Activated CD4-positive, alpha-beta T cell treated with anti-CD3 and anti-CD28 coated beads, Interleukin-2, Interleukin-4, amounts not matched to agents 100 ng/mL and 50 ng/mL, durations not matched to agents 16 hours and 8 hours (primary cell): ENCODE measurements around the gene ZNF316.
A peak's percentile ranks its signal among the peaks of the same experiment; 100 is the strongest.

Experiments
- DNase-seq: peaks from one replicate; pipeline ENCODE4 v3.0.0-alpha.2; 2020; ENCODE audit warnings: low spot score

The ZNF316 gene

DNA sequence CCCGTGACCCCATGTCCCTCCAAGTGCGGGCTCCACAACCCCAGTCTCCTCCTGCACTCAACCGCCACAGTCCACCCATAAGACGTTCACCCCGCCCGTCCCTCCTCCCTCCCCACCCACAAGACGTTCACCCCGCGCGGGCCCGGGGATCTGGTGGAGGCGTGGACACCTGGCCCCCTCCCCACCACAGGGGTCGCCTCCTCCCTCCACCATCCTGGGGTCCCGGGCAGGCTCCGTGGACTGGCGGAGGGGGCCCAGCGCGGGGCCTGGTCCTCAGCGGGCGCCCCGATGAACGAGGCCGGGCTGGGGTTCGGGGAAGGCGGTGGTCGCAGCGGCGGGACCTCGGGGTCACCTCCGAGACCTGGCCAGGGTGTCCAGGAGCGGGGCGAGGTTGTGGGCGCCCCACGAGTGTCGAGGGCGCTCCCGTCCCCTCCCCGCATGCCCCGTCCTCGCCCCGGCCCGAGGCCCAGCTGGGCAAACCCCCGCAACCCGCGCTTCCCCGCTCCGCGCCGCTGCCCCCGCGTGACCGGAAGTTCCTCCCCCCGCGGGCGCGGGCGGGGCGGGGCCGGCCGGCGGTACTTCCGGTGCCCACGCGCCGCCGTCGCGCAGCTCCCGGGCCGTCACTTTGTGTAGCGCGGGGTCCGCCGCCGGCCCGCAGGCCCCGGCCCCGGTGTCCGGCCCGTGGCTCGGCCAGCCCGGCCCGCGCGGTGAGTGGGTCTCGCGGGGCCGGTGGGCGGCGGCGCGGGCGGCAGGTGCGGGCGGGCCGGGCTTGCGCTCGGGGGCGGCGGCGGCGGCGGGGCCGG, at the start of gene ZNF316:
TSS of gene ZNF316 (plus strand) at position 578 of the 803 bp plus-strand sequence. CDS start 5,092 bp downstream, outside the sequence.
- DNase-seq = peak; percentile 45

DNA sequence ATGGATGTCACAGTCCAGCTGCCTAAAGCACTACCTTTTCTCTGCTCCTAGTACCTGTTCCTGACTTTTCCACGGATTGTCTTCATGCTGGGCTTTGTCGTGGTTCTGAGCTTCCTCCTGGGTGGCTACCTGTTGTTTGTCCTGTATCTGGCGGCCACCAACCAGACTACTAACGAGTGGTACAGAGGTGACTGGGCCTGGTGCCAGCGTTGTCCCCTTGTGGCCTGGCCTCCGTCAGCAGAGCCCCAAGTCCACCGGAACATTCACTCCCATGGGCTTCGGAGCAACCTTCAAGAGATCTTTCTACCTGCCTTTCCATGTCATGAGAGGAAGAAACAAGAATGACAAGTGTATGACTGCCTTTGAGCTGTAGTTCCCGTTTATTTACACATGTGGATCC, 48.6 kb upstream of the ZNF316 start:
- no peak for DNase-seq

DNA sequence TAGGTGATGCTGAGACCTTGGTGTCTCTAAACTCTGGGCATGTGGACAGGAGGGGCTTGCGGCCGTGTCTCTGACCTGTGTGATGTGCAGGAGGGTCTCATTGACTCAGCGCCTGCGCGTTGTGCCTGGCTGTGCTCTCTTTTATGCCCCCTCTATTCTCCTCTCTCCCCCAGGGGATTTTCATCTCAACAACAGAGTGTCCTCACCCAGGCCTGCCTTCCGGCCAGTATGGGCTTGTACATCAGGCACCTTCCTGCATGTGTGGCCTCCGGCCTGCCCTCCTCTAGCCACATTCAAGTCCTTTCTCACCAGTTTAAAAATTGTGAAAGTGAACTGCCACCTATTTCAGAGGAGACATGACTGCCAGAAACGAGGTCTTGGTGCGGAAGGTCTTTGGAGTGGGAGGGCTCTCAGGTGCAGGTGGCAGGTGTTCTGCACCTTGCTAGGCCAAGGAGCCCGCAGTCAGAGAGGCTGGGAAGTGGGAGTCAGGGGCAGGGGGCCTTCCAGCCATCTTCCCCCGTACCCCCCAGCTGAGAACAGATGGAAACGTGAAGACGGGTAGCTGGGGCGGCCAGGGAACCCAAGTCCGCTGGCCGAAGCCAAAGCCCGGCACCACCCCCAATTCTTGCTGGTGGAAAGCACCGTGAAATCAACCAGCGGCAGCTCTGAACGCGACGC, 47.8 kb upstream of the ZNF316 start:
- no peak for DNase-seq

DNA sequence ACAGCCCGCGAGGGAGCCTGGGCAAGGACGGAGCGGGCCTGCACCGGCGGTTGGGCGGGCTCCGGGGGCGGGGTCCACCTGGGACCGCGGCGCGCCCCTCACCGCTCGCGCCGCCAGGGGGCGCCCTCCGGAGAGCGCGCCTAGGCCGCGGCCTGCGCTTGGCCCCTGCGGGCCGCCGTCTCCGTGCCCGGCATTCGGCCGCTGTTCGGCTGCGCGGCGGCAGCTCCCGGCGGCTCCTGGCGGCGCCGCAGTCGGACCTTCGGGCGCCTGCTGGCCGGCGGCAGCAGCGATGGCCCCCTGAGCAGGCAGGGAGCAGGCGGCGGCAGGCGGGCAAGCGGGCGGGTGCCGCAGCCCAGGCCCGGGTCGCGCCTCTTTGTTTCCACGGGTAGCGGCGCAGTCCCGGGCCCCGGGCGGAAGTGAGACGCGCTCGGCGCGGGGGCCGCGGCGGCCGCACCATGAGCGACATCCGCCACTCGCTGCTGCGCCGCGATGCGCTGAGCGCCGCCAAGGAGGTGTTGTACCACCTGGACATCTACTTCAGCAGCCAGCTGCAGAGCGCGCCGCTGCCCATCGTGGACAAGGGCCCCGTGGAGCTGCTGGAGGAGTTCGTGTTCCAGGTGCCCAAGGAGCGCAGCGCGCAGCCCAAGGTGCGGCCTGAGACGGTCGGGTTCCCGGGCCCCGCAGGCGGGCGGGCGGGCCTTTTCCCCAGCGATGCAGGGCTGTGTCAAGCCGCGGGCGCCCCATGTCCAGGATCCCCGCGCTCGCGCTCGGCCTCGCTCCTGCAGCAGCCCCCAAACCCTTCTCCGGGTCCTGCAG, 47.1 kb upstream of the ZNF316 start, which contains the start of gene INTS15:
TSS of gene INTS15 (plus strand) at position 193 of the 816 bp plus-strand sequence. CDS start at position 456, 263 bp downstream.
- DNase-seq = peak; percentile 79

DNA sequence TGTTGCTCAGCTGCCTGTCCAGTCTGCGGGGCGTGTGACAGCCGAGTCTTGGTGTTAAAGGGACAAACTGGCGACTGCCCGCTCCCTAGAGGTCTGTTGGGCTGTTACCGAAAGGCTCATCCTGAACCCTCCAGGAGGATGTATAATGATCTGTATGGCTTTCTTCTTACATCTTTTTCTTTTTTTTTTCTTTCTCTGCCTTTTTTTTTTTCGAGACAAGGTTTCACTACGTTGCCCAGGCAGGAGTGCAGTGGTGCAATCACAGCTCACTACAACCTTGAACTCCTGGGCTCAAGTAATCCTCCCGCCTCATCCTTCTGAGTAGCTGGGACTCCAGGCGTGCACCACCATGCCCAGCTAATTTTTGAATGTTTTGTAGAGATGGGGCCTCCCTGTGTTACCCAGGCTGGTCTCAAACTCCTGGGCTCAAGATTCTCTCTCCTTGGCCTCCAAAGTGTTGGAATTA, 46.4 kb upstream of the ZNF316 start:
- DNase-seq = no peak

DNA sequence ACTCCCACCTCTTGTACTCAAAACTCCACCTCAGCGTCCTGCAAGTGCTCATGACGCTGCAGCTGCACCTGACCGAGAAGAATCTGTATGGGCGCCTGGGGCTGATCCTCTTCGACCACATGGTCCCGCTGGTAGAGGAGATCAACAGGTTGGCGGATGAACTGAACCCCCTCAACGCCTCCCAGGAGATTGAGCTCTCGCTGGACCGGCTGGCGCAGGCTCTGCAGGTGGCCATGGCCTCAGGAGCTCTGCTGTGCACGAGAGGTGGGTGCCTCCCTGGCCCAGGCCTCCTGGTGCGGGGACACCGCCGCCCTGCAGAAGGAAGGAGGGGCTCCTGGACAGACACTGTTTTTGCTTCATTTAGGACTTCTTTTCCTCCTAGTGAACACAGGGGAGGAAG, 37.0 kb upstream of the ZNF316 start:
- DNase-seq = no peak

DNA sequence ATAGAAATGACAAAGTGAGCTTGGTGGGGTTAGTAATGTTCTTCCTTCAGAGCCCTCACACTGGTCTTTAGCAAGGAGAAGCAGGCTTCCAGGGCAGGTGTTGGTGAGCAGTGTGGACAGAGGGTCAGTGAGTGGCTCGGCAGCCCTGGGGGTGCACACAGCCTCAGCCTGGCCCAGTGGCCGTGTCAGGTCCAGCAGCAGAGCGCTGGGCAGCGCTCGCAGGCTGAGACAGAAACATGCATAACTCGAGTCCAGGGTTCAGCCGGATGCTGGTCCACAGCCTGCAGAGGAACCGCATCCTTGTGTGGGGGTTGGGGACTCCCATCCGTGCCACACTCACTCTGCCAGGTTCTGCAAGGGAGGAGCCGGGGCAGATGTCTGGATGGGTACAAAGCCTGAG, 32.7 kb upstream of the ZNF316 start:
- no peak for DNase-seq

DNA sequence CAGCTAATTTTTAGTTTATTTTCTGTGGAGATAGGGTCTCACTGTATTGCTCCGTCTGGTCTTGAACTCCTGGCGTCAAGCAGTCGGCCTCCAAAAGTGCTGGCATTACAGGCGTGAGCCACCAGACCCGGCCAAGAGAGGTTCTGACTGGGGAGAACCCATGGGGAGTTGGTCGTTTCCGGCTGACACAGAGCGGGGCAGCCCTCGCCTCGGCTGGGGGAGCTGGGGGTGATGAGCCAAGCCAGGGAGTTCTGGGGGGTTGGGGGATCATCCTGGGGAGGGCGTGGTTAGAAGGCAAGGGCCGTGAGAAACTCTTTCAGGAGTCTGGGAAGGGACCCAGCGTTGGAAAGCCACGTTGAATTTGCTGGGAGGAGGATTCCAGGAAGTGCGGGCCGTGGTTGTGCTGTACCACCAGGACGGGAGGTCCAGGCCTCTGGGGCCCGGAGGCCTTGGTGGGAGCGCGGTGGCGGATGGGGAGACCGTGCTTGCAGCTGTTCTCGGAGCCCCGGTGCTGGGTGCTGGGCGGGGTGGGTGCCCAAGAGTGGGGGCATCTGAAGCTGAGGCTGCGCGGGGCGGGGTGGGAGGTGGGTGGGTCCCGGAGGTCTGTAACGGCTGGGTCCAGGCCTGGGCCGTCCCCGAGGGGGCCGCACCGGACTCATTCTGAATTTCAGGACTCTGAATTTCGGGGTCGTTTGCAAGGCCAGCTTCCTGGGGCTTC, 30.1 kb upstream of the ZNF316 start:
- DNase-seq = no peak

DNA sequence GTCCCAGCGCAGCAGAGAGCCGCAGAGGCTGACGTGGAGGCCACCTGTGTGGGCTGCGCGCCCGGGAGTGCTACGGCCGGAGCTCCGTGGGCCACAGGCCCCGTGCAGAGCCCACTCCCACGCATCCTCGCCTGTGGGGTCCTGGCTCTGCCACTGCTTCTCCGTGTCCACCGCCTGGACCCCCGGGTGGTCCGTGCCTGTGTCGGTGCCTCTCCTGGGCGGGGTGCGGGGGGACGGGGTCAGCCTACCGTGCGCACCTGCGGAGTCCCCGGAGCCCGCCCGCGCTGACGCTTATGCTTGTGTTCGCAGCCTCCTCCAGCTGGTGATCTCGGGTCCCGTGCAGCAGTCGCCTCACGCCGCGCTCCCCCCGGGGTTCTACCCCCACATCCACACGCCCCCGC, 29.5 kb upstream of the ZNF316 start:
- DNase-seq = no peak

DNA sequence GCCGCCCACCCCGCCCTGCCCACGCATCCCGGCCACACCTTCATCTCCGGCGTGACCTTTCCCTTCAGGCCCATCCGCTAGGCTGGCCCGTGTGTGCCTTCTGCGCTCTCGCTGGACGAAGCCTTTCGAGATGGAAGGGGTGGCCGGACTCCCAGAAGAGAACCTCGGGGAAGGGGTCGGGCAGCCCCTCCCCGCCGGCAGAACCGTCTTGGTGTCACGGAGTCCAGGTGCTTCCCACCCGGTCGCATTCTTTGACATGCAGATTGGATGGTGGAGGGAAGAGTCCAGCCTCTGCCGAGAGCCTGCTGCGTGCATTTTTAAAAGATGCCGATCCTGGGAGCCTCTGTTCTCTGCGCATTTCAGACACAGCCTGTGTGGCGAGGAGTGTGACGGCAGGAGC, 29.0 kb upstream of the ZNF316 start:
- DNase-seq = no peak

DNA sequence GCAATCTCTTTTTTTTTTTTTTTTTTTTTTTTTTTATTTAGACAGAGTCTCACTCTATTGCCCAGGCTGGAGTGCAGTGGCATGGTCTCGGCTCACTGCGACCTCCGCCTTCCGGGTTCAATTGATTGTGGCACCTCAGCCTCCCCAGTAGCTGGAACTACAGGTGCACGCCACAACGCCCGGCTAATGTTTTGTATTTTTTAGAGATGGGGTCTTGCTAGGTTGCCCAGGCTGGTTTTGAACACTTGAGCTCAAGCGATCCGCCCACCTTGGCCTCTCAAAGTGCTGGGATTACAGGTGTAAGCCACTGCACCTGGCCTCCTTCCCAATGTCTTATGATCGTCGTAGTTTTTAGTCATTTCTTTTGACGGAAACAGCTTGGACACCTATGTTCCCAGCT, 28.3 kb upstream of the ZNF316 start:
- DNase-seq = no peak

DNA sequence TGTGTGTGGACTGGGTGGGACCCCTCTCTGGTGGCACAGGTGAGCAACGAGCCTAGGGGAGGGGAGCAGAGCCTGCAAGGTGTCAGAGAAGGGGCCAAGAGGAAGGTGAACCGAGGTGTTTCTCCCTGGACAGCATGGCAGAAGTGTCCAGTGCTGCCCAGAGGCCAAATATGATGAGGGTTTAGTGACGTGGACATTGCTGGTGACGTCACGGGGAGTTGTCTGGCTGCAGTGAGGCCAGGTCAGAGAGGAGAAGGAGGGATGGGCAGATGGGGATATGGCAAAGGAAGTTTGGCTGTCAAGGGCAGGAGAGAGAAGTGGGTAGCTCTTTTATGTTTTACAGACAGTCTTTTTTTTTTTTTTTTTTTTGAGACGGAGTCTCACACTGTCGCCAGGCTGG, 24.3 kb upstream of the ZNF316 start:
- DNase-seq = no peak

DNA sequence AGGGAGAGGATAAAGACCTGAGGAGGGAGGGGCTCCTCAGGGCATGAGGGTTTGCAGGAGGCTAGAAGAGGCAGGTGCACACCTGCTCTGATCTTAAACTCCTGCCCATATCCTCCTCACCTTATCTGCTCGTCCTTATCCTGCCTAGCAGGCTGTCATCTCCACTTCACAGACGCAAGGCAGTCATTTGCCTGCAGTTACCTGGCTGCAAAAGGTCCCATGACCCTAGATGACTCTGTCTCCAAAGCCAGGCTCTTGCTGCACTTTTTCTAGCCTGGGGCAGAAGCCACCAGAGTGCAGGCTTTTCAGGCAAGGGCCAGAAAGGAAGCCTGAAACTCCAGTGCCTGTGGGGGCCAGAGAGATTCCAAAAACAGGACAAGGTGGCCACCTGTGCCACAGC, 23.4 kb upstream of the ZNF316 start:
- no peak for DNase-seq

DNA sequence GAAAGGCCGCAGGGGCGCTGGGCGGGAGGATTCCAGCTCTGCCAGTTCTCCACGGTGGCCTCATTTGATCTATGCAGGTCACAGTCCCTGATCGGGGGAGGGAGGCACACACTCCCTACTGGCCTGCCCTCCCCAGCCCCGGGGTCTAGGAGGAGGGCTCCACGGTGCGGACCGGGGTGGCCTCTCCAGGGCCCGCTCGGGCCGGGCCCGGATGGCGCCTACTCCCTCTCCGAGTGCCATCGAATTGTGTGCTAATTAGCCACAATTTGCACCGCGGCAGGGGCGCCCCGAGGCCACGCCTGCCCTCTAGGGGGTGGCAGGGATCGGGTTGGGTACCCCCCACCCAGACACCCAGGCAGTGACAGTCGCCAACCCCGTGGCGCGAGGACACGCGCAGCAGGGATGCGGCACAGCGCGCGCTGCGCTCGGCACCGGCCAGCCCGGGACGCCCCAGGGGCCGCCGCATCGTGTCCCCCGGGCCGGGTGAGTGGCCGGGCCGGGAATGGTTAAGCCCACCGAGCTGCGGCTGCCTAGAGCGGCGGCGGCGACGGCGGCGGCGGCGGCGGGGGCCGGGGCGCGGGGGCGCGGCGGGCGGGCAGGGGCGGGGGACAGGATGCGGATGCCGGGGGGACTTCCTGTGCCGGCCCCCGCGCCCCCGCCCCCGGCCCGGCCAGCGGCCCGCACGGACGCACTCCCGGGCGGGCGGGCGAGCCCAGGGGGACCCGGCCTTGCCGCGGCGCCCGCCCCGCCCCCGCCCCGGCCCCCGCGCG, 22.0 kb upstream of the ZNF316 start, which contains the start of gene ZNF853:
TSS of gene ZNF853 (plus strand) at position 658 of the 770 bp plus-strand sequence. CDS start 565 bp downstream, outside the sequence.
- DNase-seq = no peak

DNA sequence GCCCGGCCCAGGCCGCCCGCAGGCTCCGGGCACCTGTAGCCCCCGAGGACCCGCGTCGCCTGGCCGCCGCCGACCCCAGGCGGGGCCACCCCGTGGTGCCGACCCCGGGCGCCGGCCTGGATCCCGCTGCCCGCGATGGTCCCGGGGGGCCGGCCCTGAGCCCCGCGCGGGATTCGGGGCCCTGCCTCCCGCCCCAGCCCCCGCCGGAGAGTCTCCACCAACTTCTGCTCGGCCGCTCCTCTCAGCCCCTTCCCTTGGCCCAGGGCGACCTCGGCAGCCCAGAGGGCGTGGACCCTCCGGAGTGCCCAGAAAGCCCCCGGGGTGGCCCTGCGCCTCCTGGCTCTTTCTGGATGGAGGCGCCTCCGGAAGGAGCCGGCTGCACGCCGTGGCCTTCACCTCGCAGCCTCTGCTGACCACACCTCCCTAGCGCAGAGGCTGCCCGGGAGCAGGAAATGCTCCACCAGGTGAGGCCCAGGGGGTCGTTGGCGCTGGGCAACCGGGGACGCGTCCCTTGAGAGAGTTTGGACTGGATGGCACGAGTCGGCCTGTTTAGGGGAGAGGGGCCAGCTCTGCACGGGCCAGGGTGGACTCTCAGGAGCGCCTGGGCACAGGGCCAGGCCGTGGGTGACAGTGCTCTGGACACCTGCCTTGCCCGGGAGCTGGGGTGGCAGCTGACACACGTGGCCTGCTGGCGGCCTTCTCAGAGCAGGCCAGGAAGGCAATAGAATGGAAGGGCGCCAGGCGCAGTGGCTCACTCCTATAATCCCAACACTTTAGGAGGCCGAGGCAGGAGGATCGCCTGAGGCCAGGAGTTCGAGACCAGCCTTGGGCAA, 21.2 kb upstream of the ZNF316 start:
- DNase-seq = no peak

DNA sequence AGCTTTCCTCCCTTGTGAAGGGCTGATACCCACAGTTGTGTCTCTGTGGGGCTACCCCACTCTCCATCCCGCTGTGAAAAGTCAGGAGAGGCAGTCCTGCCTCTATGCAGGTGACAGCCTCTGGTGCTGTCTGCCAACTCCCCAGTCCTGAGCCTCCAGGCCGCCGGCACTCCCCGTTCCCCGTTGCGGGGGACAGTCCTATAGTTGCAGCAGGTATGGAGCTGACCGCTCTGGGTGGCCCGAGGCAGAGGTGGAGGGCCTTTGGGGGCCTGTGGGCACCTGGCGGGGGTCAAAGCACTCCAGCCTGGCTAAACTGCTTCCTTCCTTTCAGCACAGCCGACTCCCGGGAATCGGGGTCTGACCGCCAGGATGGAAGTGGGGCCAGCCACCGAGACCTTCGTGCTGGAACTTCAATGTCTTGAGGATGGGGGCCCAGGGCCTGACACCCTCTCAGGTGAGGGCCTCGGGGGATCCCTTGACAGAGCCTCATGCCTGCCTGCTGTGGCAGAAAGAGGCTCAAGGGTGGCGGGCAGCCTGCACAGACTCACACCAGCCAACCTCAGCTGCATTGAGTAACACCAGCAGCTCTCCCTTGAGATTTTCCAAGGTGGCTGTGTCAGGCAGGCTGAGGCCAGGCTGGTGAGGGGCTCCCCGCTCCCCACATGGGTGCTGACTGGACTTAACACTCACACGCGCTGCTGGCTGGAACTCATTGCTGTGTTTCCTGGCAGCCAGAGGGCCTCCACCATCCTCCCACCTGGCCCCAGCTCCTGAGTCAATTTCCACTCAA, 20.1 kb upstream of the ZNF316 start:
- no peak for DNase-seq

DNA sequence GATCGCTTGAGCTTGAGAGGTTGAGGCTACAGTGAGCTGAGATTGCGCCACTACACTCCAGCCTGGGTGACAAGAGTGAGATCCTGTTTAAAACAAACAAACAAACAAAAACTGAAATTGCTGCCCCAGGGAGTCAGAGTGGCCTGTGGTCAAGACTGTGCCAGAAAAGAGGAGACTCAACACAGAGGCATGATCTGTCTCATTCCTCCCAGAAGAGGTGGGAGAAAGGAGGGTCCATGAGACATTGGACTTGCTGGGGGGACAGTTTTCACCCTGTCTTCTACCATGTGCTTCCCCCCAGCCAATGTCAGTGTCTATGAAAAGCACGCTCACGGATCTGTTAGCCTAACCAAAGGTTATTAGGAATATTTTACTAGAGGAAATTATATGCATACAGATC, 18.5 kb upstream of the ZNF316 start:
- no peak for DNase-seq

DNA sequence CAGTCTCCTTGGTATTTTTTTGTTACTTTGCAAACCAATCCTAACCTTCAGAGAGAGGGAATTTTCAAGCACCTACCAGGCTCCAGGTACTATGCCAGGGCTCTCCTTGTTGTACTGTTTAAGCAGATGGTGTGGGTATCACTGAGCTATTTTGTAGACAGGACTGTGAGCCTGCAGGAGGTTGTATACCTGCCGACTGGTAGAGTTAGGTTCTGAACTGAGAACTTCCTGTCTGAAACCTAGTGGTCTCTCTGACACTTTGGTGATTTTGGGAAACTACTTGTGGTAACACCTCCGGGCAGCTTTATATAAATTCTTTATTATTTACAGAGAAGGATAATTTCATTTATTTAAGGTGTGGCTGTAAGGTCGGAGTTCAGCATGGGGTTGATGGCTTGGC, 17.2 kb upstream of the ZNF316 start:
- no peak for DNase-seq
